Cardiac muscle cell (in vitro differentiated cells and primary cell): ENCODE data around the gene RRAD. TPM values are rescaled to one million over a fixed set of nuclear protein-coding genes. Genes with fewer than 3 reads are reported as not detected.

ENCODE experiments used
- DNase-seq, 2 donors: peaks; one replicate each; pipeline versions ENCODE4 v3.0.0 to v3.0.0-alpha.2; 2010 to 2017; ENCODE audit warnings: low read depth in 1 of 2, low spot score in 1 of 2
- H3K27ac ChIP-seq: fragments of 200-600 bp; sonication (generic); 2 replicates; pipeline ENCODE4 v1.5.1; 2016
- H3K27me3 ChIP-seq: fragments of 200-600 bp; sonication (generic); 2 replicates; pipeline ENCODE4 v1.6.0; 2016; ENCODE audit warnings: control low read depth
- H3K36me3 ChIP-seq: fragments of 200-600 bp; sonication (generic); 2 replicates; pipeline ENCODE4 v1.5.1; 2016; ENCODE audit warnings: control low read depth
- H3K4me1 ChIP-seq: fragments of 200-600 bp; sonication (generic); 2 replicates; pipeline ENCODE4 v1.8.1; 2017; ENCODE audit warnings: low read depth, mild to moderate bottlenecking, mixed run types
- H3K4me3 ChIP-seq: fragments of 200-600 bp; sonication (generic); 2 replicates; pipeline ENCODE4 v1.5.1; 2016; ENCODE audit warnings: mild to moderate bottlenecking
- H3K9me3 ChIP-seq: fragments of 200-600 bp; sonication (generic); 2 replicates; pipeline ENCODE4 v1.5.1; 2017; ENCODE audit warnings: low read depth, mild to moderate bottlenecking, control low read depth
- CTCF ChIP-seq: IDR thresholded peaks from 2 replicates; pipeline ENCODE4 v1.5.1; 2012; ENCODE audit warnings: low read depth, mild to moderate bottlenecking, low read length
- polyA plus RNA-seq: library from polyadenylated mRNA; unstranded; fragments of >200 nt; fragmentation: Nextera tagmentation; extraction: Ambion mirVana; gene quantifications from 2 replicates; pipeline ENCODE4 v1.2.1, GENCODE V29; 2016
- total RNA-seq: library from RNA; depleted of rRNA; stranded (reverse); fragments of >200 nt; gene quantifications from 2 replicates; pipeline ENCODE4 v1.2.3, GENCODE V29; 2016

Gene RRAD
- total and polyA plus RNA-seq, 2 experiments from 2014 or later: 73.8 to 246 TPM

GRCh38 chr16:66968847-66969246 is 43.5 kb upstream of the RRAD start:
- Histone ChIP-seq H3K9me3 (no peaks in the 10 kb centered on the region), H3K27ac (no peak overlapping the region), H3K36me3 (no peaks in the 10 kb centered on the region), H3K4me3 (no peak overlapping the region), H3K4me1 (no peaks in the 10 kb centered on the region), H3K27me3 (no peaks in the 10 kb centered on the region)
- no peak for TF ChIP-seq CTCF
- no peak for DNase-seq

GRCh38 chr16:66964049-66964448 is 38.7 kb upstream of the RRAD start:
- Histone ChIP-seq H3K27me3 (no peaks in the 10 kb centered on the region), H3K4me3 (no peak overlapping the region), H3K36me3 (no peaks in the 10 kb centered on the region), H3K4me1 (no peaks in the 10 kb centered on the region), H3K9me3 (no peaks in the 10 kb centered on the region), H3K27ac (no peak overlapping the region)
- no peak for DNase-seq
- no peak for TF ChIP-seq CTCF

GRCh38 chr16:66961914-66962313 is 36.6 kb upstream of the RRAD start:
- H3K4me1 ChIP-seq: no peaks in the 10 kb centered on the region
- no peaks in the 10 kb centered on the region for H3K36me3 ChIP-seq
- H3K4me3 ChIP-seq: no peak overlapping the region
- no peak for TF ChIP-seq CTCF
- H3K27me3 ChIP-seq: no peaks in the 10 kb centered on the region
- H3K9me3 ChIP-seq: no peaks in the 10 kb centered on the region
- DNase-seq: no peak
- H3K27ac ChIP-seq: no peak overlapping the region

- TF ChIP-seq CTCF: peak; percentile 83
- no peaks in the 10 kb centered on the region for H3K27me3 ChIP-seq
- DNase-seq: peak; percentile 72 to 88
- no peak within 1 kb of the TSS for H3K4me3 ChIP-seq
- no peaks in the 10 kb centered on the region for H3K36me3 ChIP-seq
- no peaks in the 10 kb centered on the region for H3K9me3 ChIP-seq
- no peak within 1 kb of the TSS for H3K27ac ChIP-seq
- no peaks in the 10 kb centered on the region for H3K4me1 ChIP-seq
Measured at GRCh38 chr16:66961065-66961744, 35.9 kb upstream of the RRAD start, which contains the start of gene CES3. Gene CES3 (plus strand): TSS chr16:66961266. CDS start chr16:66961308, 42 bp downstream.

GRCh38 chr16:66960270-66960669 is 34.9 kb upstream of the RRAD start:
- TF ChIP-seq CTCF: no peak
- no peaks in the 10 kb centered on the region for H3K9me3 ChIP-seq
- no peaks in the 10 kb centered on the region for H3K36me3 ChIP-seq
- no peak overlapping the region for H3K27ac ChIP-seq
- DNase-seq: no peak
- no peak overlapping the region for H3K4me3 ChIP-seq
- H3K4me1 ChIP-seq: no peaks in the 10 kb centered on the region
- no peaks in the 10 kb centered on the region for H3K27me3 ChIP-seq
